ENCODE data around the gene C17orf75. TPM values are rescaled to one million over a fixed set of nuclear protein-coding genes. Genes with fewer than 3 reads are reported as not detected.

C17orf75 gene
- total and polyA plus RNA-seq, 2 of the 8 experiments (the other 6 are each of a cell fraction or from before 2014, with no cell fraction given) = 15.8 to 42.6 TPM

GRCh38 chr17:32315171-32315570 lies 26.8 kb downstream of the C17orf75 start:
- no peaks in the 10 kb centered on the region for H3K27me3 ChIP-seq (replicated peaks in 1 of 4; ENCODE audit: control insufficient read depth in 3 of 4, extremely low read depth in 1 of 4, insufficient read depth in 3 of 4, low read length in 3 of 4)
- no peak overlapping the region for H3K56ac ChIP-seq (replicated peaks; ENCODE audit: insufficient read length, low read depth, low read length)
- peaks cover 2 to 7% (median 5%) of the 10 kb centered on the region in 4 experiments for H3K4me1 ChIP-seq (replicated peaks in 1 of 4; ENCODE audit: control insufficient read depth in 3 of 4, insufficient read depth in 4 of 4, low read length in 3 of 4)
- H3K4ac ChIP-seq (replicated peaks; ENCODE audit: insufficient read length, low read depth, low read length) = no peak overlapping the region
- H3K4me2 ChIP-seq (ENCODE audit: insufficient read depth in 1 of 2, low read depth in 2 of 2, low read length in 2 of 2) = no peak overlapping the region
- H2AFZ ChIP-seq (ENCODE audit: low read length) = no peak overlapping the region
- H3K14ac ChIP-seq (ENCODE audit: insufficient read length) = no peak overlapping the region
- WGBS, 2 experiments (ENCODE audit: extremely low coverage in 1 of 2, insufficient coverage in 1 of 2, insufficient read length in 1 of 2, insufficient replicate concordance in 2 of 2, low coverage in 1 of 2, low lambda C conversion rate in 2 of 2, missing lambda C conversion rate in 1 of 2) = 85% methylated on average over 8 of the region's 8 CpGs; no CpG with 5 or more reads in 1 of the 2 experiments
- CTCF ChIA-PET (ENCODE audit: partially characterized antibody) = interaction anchor here (0.9 to 13.3 kb wide), 7 partner anchors 16 to 73 kb away, joined by 3 to 170 read pairs (median 5); no protein-coding TSS in a partner anchor
- no peak overlapping the region for H2BK5ac ChIP-seq (ENCODE audit: low read depth, low read length)
- H2AK5ac ChIP-seq (ENCODE audit: low read depth, low read length) = no peak overlapping the region
- DNase-seq (ENCODE audit: low read depth in 1 of 2, low spot score in 2 of 2) (no peak), FAIRE-seq (no peak)
- peaks cover 0 to 5% (median 0%) of the 10 kb centered on the region in 4 experiments; a peak in 1 of 8 replicates for H3K36me3 ChIP-seq (ENCODE audit: control insufficient read depth in 2 of 4, insufficient read depth in 4 of 4, low read length in 3 of 4)
- H4K8ac ChIP-seq (ENCODE audit: extremely low read depth, insufficient read depth, low read length) = no peak overlapping the region
- no peak overlapping the region for H3K4me3 ChIP-seq (ENCODE audit: extremely low read depth in 1 of 4, insufficient read depth in 2 of 4, low read depth in 3 of 4, low read length in 4 of 4)
- H2BK12ac ChIP-seq (ENCODE audit: low read depth, low read length) = peak overlapping the region; percentile 7; the same call in 1 of the 2 replicates
- H2BK15ac ChIP-seq (ENCODE audit: low read length) = no peak overlapping the region
- H3K23me2 ChIP-seq (ENCODE audit: low read depth, low read length) = 0 out of 2 replicates have a peak, but pooled peaks cover 2% of the 10 kb centered on the region
- H3K23ac ChIP-seq (ENCODE audit: insufficient read length) = no peak overlapping the region
- no peaks in the 10 kb centered on the region for H3K79me1 ChIP-seq (ENCODE audit: low read depth, low read length)
- H4K5ac ChIP-seq (ENCODE audit: insufficient read length, low read depth, low read length) = no peak overlapping the region
- TF ChIP-seq, protein P1, sequence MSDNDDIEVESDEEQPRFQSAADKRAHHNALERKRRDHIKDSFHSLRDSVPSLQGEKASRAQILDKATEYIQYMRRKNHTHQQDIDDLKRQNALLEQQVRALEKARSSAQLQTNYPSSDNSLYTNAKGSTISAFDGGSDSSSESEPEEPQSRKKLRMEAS (IDR thresholded peaks at IDR 0.05) = no peak
- no peak for TF ChIP-seq FOSL1 (IDR thresholded peaks at IDR 0.05; ENCODE audit: insufficient read depth, low read depth, low read length)
- H3K18ac ChIP-seq (ENCODE audit: extremely low read depth, low read length) = no peak overlapping the region
- H3K9me3 ChIP-seq (ENCODE audit: insufficient read depth in 2 of 2, low read depth in 1 of 2, low read length in 1 of 2) = no peaks in the 10 kb centered on the region
- no peak overlapping the region for H2BK20ac ChIP-seq (ENCODE audit: low read length)
- H3K9ac ChIP-seq (replicated peaks in 1 of 4; ENCODE audit: extremely low read depth in 1 of 4, low read depth in 3 of 4, low read length in 3 of 4) = no peak overlapping the region
- H4K91ac ChIP-seq (replicated peaks; ENCODE audit: insufficient read length, low read length) = peak overlapping the region; percentile 10
- POLR2A ChIA-PET (ENCODE audit: partially characterized antibody) = interaction anchor here (0.8 to 1.0 kb wide), 3 partner anchors 8 to 13 kb away, joined by 3 to 4 read pairs (median 4); no protein-coding TSS in a partner anchor
- no peaks in the 10 kb centered on the region for H3K79me2 ChIP-seq (ENCODE audit: control insufficient read depth in 1 of 2, insufficient read depth in 2 of 2, low read length in 2 of 2)
- no peaks in the 10 kb centered on the region for H4K20me1 ChIP-seq (replicated peaks in 1 of 2; ENCODE audit: control insufficient read depth in 1 of 2, insufficient read depth in 2 of 2, low read length in 2 of 2)
- H2BK120ac ChIP-seq (replicated peaks; ENCODE audit: low read depth, low read length) = no peak overlapping the region
- no peak overlapping the region for H3K27ac ChIP-seq (ENCODE audit: low read depth, low read length)
